GM21390 (cell line): ENCODE results near the gene SS18L1.

Experiments used
- ATAC-seq: cut with Tn5 transposase; IDR thresholded peaks from one replicate; pipeline ENCODE4 v1.9.1; 2021; ENCODE audit not compliant: unreplicated experiment

Gene SS18L1

GRCh38 chr20:62119591-62120364 is 23.8 kb upstream of the SS18L1 start:
- ATAC-seq: no peak

- no peak for ATAC-seq
Measured at GRCh38 chr20:62120365-62120762, 23.2 kb upstream of the SS18L1 start.

GRCh38 chr20:62120990-62121775 is 22.4 kb upstream of the SS18L1 start:
- peak; percentile 5 for ATAC-seq

DNA sequence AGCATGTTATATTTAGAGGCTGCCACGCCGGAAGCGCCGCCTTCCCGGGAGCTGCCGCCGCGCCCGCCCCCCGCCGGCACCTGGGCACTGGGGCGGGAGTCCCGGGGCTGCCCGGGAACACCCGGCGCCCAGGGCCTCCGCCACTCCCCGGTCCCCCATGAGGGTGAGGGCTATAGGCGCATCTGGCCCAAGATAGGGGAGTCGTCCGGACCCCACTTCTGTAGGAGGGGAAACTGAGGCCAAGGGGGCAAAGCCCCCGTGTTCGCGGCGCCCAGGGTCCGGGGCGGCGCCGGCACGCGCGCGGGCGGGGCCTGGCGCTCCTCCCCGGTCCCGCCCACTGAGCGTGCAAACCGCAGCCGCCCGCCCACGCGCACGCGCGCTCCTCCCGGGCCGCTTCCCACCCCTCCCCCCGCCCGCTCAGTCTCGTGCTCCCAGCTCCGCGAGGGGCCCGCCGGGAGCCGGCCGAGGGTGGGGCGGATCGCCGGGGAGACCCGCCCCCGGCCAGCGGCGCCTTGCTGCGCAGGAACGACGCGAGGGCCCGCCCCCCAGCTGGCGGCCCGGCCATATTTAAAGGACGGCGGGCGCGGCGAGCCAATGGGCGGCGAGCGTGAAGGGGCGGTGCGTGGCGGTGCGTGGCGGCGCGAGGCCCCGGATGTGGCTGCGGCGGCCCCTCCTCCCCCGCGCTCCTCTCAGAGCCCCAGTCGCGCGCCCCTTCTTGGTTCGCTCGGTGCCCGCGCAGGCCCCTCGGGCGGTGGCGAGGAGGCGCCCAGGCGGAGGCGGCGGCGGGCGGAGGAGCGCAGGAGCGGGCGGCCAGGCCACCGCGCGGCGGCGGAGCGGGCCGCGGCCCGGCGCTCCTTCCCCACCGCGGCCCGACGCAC is 21.6 kb upstream of the SS18L1 start, which contains the start of gene LSM14B:
TSS of gene LSM14B (plus strand) at position 700 of the 878 bp plus-strand sequence. CDS start 192 bp downstream, outside the sequence.
- ATAC-seq: peak; percentile 70

GRCh38 chr20:62122654-62123449 is 20.7 kb upstream of the SS18L1 start:
- peak; percentile 17 for ATAC-seq

- ATAC-seq: no peak
Measured at GRCh38 chr20:62123450-62124118, 20.0 kb upstream of the SS18L1 start.

DNA sequence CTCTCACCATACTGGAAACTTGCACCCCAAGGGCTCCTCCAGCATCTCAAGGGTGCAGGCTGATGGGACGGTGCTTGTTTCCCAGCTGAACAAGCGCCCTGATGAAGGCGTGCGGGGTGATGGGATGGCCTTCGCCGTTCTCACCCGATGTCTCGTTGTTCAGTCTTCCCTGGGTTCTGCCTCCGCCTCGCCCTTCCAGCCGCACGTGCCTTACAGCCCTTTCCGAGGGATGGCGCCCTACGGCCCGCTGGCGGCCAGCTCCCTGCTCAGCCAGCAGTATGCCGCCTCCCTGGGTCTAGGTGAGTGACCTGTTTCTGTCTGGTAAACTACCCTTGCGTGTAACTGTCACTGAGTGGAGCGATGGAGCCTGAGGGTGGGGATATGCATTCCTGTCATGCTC is 17.4 kb upstream of the SS18L1 start:
- ATAC-seq: no peak

DNA sequence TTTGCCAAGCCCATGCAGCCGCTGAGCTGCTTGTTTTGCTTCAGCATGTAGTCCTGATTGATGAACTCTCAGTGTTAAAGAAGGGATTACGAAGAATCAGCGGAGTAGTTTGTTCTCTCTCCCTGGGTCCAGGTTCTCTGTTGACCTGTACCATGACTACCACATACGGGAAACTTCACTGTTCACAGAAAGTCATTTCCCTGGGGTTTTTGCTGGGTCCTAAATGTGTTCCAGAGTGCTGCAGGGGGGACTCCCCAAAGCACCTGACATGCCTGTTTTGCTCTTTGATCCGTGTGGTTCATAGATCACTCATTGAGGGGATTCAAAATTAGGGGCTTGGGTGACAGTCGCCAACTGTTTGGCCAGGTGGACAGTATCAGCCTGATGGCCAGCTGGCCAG is 15.8 kb upstream of the SS18L1 start:
- ATAC-seq: no peak

DNA sequence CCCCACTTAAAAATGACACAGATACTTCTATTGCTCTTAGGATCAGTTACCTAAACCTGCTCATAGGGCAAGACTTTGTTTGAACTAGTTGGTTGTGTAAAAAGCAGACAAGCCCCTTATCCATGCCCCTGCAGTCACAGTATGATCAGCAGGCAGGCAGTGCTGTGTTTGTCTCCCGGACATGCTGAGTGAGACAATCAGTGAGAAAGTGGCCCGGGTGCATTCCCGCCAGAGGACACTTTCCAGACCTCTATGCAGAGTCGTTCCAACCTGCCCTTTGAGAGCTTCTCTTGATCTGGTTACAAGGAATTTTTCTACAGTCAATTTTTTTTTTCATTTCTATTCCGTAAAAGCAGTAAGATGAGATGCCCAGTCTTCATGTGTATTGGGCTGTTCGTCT is 15.1 kb upstream of the SS18L1 start:
- ATAC-seq: no peak

DNA sequence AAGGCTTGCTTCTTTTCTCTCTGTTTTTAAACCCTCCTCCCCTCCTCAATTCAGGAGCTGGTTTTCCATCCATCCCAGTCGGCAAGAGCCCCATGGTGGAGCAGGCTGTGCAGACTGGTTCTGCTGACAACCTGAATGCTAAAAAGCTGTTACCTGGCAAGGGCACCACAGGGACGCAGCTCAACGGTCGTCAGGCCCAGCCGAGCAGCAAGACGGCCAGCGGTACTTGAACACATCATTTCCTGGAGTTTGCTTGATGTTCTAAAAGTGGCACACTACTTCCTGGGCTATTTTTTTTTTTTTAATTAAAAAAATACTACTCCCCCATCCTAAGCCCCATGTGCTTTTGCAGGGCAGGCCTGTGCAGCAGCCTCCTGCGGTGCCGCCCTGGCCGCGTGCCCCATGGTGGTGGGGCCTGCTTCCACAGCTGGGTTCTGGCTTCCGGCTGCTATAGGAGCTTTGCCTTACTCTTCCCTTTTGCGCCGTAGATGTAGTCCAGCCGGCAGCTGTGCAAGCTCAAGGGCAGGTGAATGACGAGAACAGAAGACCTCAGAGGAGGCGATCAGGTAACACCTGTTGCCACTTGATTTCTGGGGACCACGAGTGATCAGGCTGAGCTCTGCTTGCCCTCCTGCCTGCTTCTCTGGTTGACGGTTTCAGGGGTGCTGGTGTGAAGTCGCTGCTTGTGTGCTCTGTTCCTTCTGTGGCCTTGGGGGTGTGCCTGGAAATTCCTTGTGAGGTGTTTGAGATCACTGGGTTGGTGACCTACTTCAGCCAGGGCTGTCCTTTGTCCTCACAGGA is 13.6 kb upstream of the SS18L1 start:
- no peak for ATAC-seq

- ATAC-seq: no peak
Measured at GRCh38 chr20:62131560-62132320, 11.8 kb upstream of the SS18L1 start.

GRCh38 chr20:62132421-62132820 is 11.1 kb upstream of the SS18L1 start:
- ATAC-seq: no peak

DNA sequence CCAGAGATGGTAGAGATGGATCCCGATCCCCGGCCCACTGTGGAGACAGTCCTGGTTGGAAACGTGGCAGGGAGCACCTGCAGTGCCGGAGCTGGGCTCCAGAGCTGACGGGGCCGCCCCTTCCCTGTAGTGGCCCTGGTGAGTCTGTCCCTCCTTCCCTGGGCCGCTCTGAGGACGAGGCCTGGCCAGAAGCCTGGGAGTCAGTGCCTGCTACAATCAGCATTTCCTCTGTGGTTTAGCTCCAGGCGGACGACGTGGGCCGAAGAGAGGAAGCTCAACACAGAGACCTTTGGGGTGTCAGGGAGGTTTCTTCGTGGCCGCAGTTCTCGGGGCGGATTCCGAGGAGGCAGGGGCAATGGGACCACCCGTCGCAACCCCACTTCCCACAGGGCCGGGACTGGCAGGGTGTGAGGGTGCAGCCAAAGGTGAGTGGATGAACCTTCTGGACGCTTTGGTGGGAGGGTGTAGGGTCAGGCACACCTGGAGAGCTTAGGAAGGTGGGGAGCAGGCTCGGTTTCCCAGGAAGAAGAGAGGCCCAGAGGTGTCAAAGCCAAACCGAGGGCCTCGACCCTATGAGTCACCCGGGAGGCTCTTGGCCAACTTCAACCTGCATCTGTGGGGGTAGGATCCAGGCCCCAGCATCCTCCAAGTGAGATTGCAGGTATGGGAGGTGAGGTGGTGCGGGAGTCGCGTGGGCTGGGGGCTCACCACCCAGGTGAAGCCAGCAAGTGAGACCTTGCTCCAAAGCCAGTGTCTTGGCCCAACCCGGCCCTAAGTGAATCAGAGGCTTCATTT is 10.3 kb upstream of the SS18L1 start:
- no peak for ATAC-seq

DNA sequence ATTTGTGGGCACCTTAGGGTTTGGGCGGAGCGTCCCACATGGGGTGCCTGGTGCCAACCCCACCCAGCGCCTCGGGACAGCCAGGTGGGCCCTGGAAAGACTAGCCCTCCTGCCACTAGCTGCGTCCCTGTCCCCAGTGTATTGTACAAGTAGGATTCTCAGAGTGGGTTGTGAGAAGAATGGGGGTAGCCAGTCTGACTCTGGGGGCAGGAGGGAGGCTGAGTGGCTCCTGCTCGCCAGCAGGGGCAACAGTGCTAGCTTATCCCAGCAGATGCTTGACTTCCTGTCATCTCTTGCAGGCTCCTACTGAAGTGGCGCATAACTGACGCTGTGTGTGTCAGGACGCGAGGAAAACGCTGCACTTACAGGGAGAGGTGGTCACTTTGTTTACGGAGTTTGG is 9.7 kb upstream of the SS18L1 start:
- no peak for ATAC-seq

DNA sequence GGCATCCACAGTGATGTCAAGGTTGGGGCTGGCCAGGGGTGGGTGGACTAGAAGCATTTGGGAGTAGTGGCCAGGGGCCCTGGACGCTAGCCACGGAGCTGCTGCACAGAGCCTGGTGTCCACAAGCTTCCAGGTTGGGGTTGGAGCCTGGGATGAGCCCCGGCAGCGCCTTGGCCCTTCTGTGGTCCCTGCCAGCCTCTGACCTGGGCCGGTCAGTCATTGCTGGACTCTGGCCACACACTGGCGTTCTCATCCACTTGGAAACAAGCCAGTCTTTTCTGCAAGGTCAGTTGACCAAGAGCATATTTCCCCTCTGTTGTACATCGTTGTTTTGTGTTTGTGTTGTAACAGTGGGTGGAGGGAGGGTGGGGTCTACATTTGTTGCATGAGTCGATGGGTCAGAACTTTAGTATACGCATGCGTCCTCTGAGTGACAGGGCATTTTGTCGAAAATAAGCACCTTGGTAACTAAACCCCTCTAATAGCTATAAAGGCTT is 8.8 kb upstream of the SS18L1 start:
- ATAC-seq: no peak

DNA sequence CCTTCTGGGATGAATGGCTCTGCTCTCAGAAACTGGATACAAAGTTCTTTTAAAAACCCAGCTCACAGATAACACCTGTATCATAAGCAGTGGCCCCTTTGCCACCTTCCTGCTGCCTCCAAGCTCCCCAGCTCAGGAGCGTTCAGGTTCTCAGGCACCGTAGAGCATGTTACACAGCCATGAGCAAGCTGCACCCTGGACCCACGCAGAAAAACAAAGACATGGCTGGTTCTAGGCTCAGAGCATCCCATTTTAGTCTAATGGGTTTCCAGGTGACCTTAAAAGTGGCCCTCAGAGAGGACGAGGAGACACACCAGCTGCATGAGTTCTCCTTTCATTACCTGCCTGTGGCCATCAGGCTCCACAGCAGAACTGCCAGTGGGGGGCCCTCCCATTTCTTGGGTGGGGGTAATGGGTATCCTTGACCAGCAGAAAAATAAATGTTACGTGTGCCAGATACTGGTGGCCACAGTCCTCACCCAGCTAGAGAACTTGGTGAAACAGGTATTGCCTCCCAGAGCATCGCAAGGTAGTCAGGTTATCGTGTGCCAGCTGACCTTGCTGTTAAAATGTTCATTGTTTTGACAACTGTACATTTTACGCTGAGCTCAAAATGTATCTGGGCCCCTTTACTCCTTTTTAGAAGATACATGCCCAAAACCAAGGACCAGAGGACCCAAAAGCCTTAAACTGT is 7.8 kb upstream of the SS18L1 start:
- ATAC-seq: no peak
